Measurements from ENCODE around the gene DUSP9. TPM values are rescaled to one million over a fixed set of nuclear protein-coding genes. Genes with fewer than 3 reads are reported as not detected.

The DUSP9 gene
- total and polyA plus RNA-seq, 2 donors (not counting 3 experiments of a cell fraction or from before 2014, with no cell fraction given): 0.04 TPM; not detected in 1

GRCh38 chrX:153641627-153642026, 5.4 kb upstream of the DUSP9 start:
- ChIA-PET POLR2A (no interaction called here), CTCF (no interaction called here)
- BruUV-seq (replicated peaks): no TSS peak
- Histone ChIP-seq H3K36me3 (ENCODE audit: control insufficient read depth in 2 of 2, extremely low read depth in 1 of 2, insufficient read depth in 2 of 2, low read length in 2 of 2) (no peaks in the 10 kb centered on the region), H4K20me1 (replicated peaks; ENCODE audit: control insufficient read depth, extremely low read depth, insufficient read depth, low read length) (no peaks in the 10 kb centered on the region), H3K27me3 (ENCODE audit: control insufficient read depth in 2 of 2, insufficient read depth in 2 of 2, low read length in 2 of 2) (peaks cover 43 to 45% of the 10 kb centered on the region in 2 experiments), H3K9me1 (replicated peaks; ENCODE audit: control insufficient read depth, extremely low read depth, insufficient read depth, low read length) (no peaks in the 10 kb centered on the region), H3K4me3 (replicated peaks in 1 of 3; ENCODE audit: insufficient read depth in 1 of 3, low read depth in 1 of 3, low read length in 3 of 3) (no peak overlapping the region), H3K27ac (ENCODE audit: insufficient read depth, low read depth, low read length) (no peak overlapping the region), H2AFZ (ENCODE audit: low read depth, low read length) (no peak overlapping the region), H3K9ac (replicated peaks; ENCODE audit: extremely low read depth, insufficient read depth, low read length) (no peak overlapping the region), H3K4me1 (ENCODE audit: control insufficient read depth, extremely low read depth, insufficient read depth, low read length) (no peaks in the 10 kb centered on the region), H3K79me2 (ENCODE audit: control insufficient read depth, insufficient read depth, low read length) (no peaks in the 10 kb centered on the region), H3K4me2 (ENCODE audit: insufficient read depth, low read length) (no peak overlapping the region), H3K9me3 (replicated peaks; ENCODE audit: control insufficient read depth, insufficient read depth, low read length) (no peaks in the 10 kb centered on the region)
- FAIRE-seq (no peak), DNase-seq (ENCODE audit: low read depth, low spot score) (no peak)
- dilution Hi-C loops (cut with MboI; ENCODE audit: extremely low pct_ligation_motif_present, low sequenced_read_pairs) (no loop called here), intact Hi-C loops (cut with micrococcal nuclease) (no loop called here)
- TF ChIP-seq EZH2 (IDR thresholded peaks at IDR 0.05; ENCODE audit: borderline replicate concordance, low read depth, low read length, severe bottlenecking) (no peak), MYC (IDR thresholded peaks at IDR 0.05; ENCODE audit: low read depth, low read length) (no peak)

GRCh38 chrX:153642051-153642654, 4.8 kb upstream of the DUSP9 start:
- ChIA-PET CTCF (no interaction called here), POLR2A (no interaction called here)
- Histone ChIP-seq H3K9me3 (replicated peaks; ENCODE audit: control insufficient read depth, insufficient read depth, low read length) (no peaks in the 10 kb centered on the region), H3K4me1 (ENCODE audit: control insufficient read depth, extremely low read depth, insufficient read depth, low read length) (no peaks in the 10 kb centered on the region), H3K36me3 (ENCODE audit: control insufficient read depth in 2 of 2, extremely low read depth in 1 of 2, insufficient read depth in 2 of 2, low read length in 2 of 2) (no peaks in the 10 kb centered on the region), H3K27me3 (ENCODE audit: control insufficient read depth in 2 of 2, insufficient read depth in 2 of 2, low read length in 2 of 2) (peaks cover 44 to 46% of the 10 kb centered on the region in 2 experiments), H3K27ac (ENCODE audit: insufficient read depth, low read depth, low read length) (no peak overlapping the region), H3K4me2 (ENCODE audit: insufficient read depth, low read length) (no peak overlapping the region), H3K9ac (replicated peaks; ENCODE audit: extremely low read depth, insufficient read depth, low read length) (no peak overlapping the region), H3K9me1 (replicated peaks; ENCODE audit: control insufficient read depth, extremely low read depth, insufficient read depth, low read length) (no peaks in the 10 kb centered on the region), H3K4me3 (replicated peaks in 1 of 3; ENCODE audit: insufficient read depth in 1 of 3, low read depth in 1 of 3, low read length in 3 of 3) (no peak overlapping the region), H4K20me1 (replicated peaks; ENCODE audit: control insufficient read depth, extremely low read depth, insufficient read depth, low read length) (no peaks in the 10 kb centered on the region), H2AFZ (ENCODE audit: low read depth, low read length) (no peak overlapping the region), H3K79me2 (ENCODE audit: control insufficient read depth, insufficient read depth, low read length) (no peaks in the 10 kb centered on the region)
- BruUV-seq (replicated peaks): no TSS peak
- no peak for TF ChIP-seq POLR2A (IDR thresholded peaks at IDR 0.05; ENCODE audit: low read depth, low read length)
- no peak for TF ChIP-seq FOS (IDR thresholded peaks at IDR 0.05; ENCODE audit: borderline replicate concordance, insufficient read depth, low read length)
- TF ChIP-seq POLR2AphosphoS5 (IDR thresholded peaks at IDR 0.05; ENCODE audit: insufficient read depth, low read depth, low read length): no peak
- no peak for TF ChIP-seq MAX (IDR thresholded peaks at IDR 0.05; ENCODE audit: insufficient read depth, insufficient read length)
- no peak for TF ChIP-seq EZH2 (IDR thresholded peaks at IDR 0.05; ENCODE audit: borderline replicate concordance, low read depth, low read length, severe bottlenecking)
- no peak for TF ChIP-seq CTCF (IDR thresholded peaks at IDR 0.05; ENCODE audit: extremely low read depth in 1 of 2, insufficient read depth in 1 of 2, low read depth in 1 of 2, low read length in 2 of 2)
- TF ChIP-seq GATA2 (IDR thresholded peaks at IDR 0.05; ENCODE audit: insufficient read depth, insufficient read length, low read depth, low read length): no peak
- no peak for TF ChIP-seq MYC (IDR thresholded peaks at IDR 0.05; ENCODE audit: low read depth, low read length)
- no peak for TF ChIP-seq JUN (IDR thresholded peaks at IDR 0.05; ENCODE audit: borderline replicate concordance, insufficient read depth, insufficient read length, low read depth)
- DNase-seq (ENCODE audit: low read depth, low spot score): no peak
- no peak for FAIRE-seq
- dilution Hi-C loops (cut with MboI; ENCODE audit: extremely low pct_ligation_motif_present, low sequenced_read_pairs) (no loop called here), intact Hi-C loops (cut with micrococcal nuclease) (no loop called here)
